K562 (cell line): ENCODE measurements around the gene DEGS1. TPM values are rescaled to one million over a fixed set of nuclear protein-coding genes. Genes with fewer than 3 reads are reported as not detected.
A peak's percentile ranks its signal among the peaks of the same experiment; 100 is the strongest.

ENCODE experiments used
- ARHGAP35 ChIP-seq: fragments of 450-650 bp; IDR thresholded peaks from 2 replicates; pipeline ENCODE4 v1.6.1; 2018; ENCODE audit not compliant: partially characterized antibody
- ARID2 ChIP-seq: fragments of 450-650 bp; IDR thresholded peaks from 2 replicates; pipeline ENCODE4 v1.6.1; 2017; ENCODE audit warnings: antibody characterized with exemption, mild to moderate bottlenecking
- BRD9 ChIP-seq: fragments of 450-650 bp; IDR thresholded peaks from 2 replicates; pipeline ENCODE4 v1.6.1; 2018; ENCODE audit warnings: low read depth; ENCODE audit not compliant: partially characterized antibody
- CEBPB ChIP-seq: fragments of 450-650 bp; IDR thresholded peaks from 2 replicates; pipeline ENCODE4 v1.6.1; 2016; ENCODE audit warnings: missing genetic modification characterization, missing compliant biosample characterization
- EP300 ChIP-seq: IDR thresholded peaks from 2 replicates; pipeline ENCODE4 v1.6.1; 2012; ENCODE audit warnings: low read length, improper control_type of control experiment
- ETS1 ChIP-seq: conservative IDR thresholded peaks from 2 replicates; pipeline ENCODE4 v1.6.1; 2011; ENCODE audit warnings: low read depth, mild to moderate bottlenecking, low read length; ENCODE audit not compliant: control insufficient read depth
- HBP1 ChIP-seq: fragments of 450-650 bp; formaldehyde crosslinking; IDR thresholded peaks from 2 replicates; pipeline ENCODE4 v1.4.0; 2022; ENCODE audit warnings: missing genetic modification characterization
- KDM1A ChIP-seq, 2 experiments: fragments of 450-650 bp; IDR thresholded peaks; 2 replicates each; pipeline ENCODE4 v1.6.1; 2016; ENCODE audit warnings: mild to moderate bottlenecking in 2 of 2
- NBN ChIP-seq: fragments of 450-650 bp; IDR thresholded peaks from 2 replicates; pipeline ENCODE4 v1.6.1; 2016; ENCODE audit warnings: low read depth, mild to moderate bottlenecking
- NCOA2 ChIP-seq, 2 experiments: fragments of 450-650 bp; IDR thresholded peaks; 2 replicates each; pipeline ENCODE4 v1.6.1; 2018; ENCODE audit warnings: mild to moderate bottlenecking in 2 of 2, moderate library complexity in 1 of 2; ENCODE audit not compliant: partially characterized antibody in 2 of 2
- NFE2 ChIP-seq: IDR thresholded peaks from 2 replicates; pipeline ENCODE4 v1.6.1; 2014; ENCODE audit warnings: antibody characterized with exemption, low read depth
- PCBP2 ChIP-seq: fragments of 200-400 bp; formaldehyde crosslinking; IDR thresholded peaks from 2 replicates; pipeline ENCODE4 v1.6.1; 2018; ENCODE audit warnings: low read length, low read depth, mild to moderate bottlenecking, moderate library complexity; ENCODE audit not compliant: poor library complexity, severe bottlenecking
- PHF20 ChIP-seq: fragments of 450-650 bp; IDR thresholded peaks from 2 replicates; pipeline ENCODE4 v1.6.1; 2018; ENCODE audit not compliant: partially characterized antibody
- RAD21 ChIP-seq, 2 experiments: fragments of 250-450 bp in 1 of 2; fragments of 450-650 bp in 1 of 2; sonication (Bioruptor Pico) in 1 of 2; formaldehyde crosslinking in 1 of 2; IDR thresholded peaks in 1 of 2; conservative IDR thresholded peaks in 1 of 2; 2 replicates each; pipeline versions ENCODE4 v1.4.0 to v1.8.0; 2020 to 2022; ENCODE audit warnings: mild to moderate bottlenecking in 2 of 2, moderate library complexity in 1 of 2
- RCOR1 ChIP-seq, 2 experiments: IDR thresholded peaks; 2 replicates each; pipeline ENCODE4 v1.6.1; 2012; ENCODE audit warnings: low read depth in 2 of 2, low read length in 2 of 2, borderline replicate concordance in 1 of 2, improper control_type of control experiment in 1 of 2
- SMAD4 ChIP-seq: fragments of 250-450 bp; sonication (Bioruptor Pico); conservative IDR thresholded peaks from 2 replicates; pipeline ENCODE4 v1.8.0; 2021; ENCODE audit warnings: inconsistent platforms, mild to moderate bottlenecking, moderate library complexity
- TAL1 ChIP-seq: fragments of 450-650 bp; IDR thresholded peaks from 2 replicates; pipeline ENCODE4 v1.6.1; 2016; ENCODE audit warnings: mild to moderate bottlenecking
- TCF3 ChIP-seq: sonication (generic); formaldehyde crosslinking; IDR thresholded peaks from 2 replicates; pipeline ENCODE4 v1.4.0; 2020; ENCODE audit warnings: mild to moderate bottlenecking, missing genetic modification reagents
- ZBTB26 ChIP-seq: fragments of 450-650 bp; formaldehyde crosslinking; IDR thresholded peaks from 2 replicates; pipeline ENCODE4 v1.4.0; 2022; ENCODE audit warnings: missing genetic modification characterization
- ZMIZ1 ChIP-seq, 2 experiments: fragments of 150-350 bp in 1 of 2; IDR thresholded peaks; 2 replicates each; pipeline ENCODE4 v1.6.1; 2012 to 2016; ENCODE audit warnings: low read depth in 2 of 2, low read length in 2 of 2, mild to moderate bottlenecking in 1 of 2, moderate library complexity in 1 of 2
- ZNF584 ChIP-seq: fragments of 200-800 bp; sonication (Bioruptor generic); IDR thresholded peaks from 2 replicates; pipeline ENCODE4 v1.6.1; 2016; ENCODE audit warnings: low read depth, mild to moderate bottlenecking, missing genetic modification characterization, missing compliant biosample characterization
- polyA plus RNA-seq, 8 experiments: library from polyadenylated mRNA; depleted of rRNA in 4 of 8; stranded (reverse) in 5 of 8; unstranded in 3 of 8; fragments of >200 nt; fragmentation: Nextera tagmentation in 2 of 8; fragmentation: Illumina TruSeq in 1 of 8; extraction: Ambion mirVana in 2 of 8; extraction: Trizol in 1 of 8; gene quantifications; 2 replicates each; pipeline versions ENCODE4 v1.2.1 to v1.2.3, GENCODE V29; 2011 to 2014; ENCODE audit warnings: inconsistent platforms in 1 of 8, missing spikeins in 1 of 8
- total RNA-seq, 7 experiments: library from RNA; depleted of rRNA in 6 of 7; stranded (reverse); fragments of >200 nt in 6 of 7; fragmentation: Illumina TruSeq in 2 of 7; extraction: Trizol in 2 of 7; gene quantifications; 2 replicates each; pipeline versions ENCODE4 v1.2.1 to v1.2.3, GENCODE V29; 2011 to 2021; ENCODE audit warnings: low replicate concordance in 1 of 7

Gene DEGS1
- total and polyA plus RNA-seq, 9 of the 15 experiments (the other 6 are each of a cell fraction or from before 2014, with no cell fraction given), result 12.3 to 95.0 (median 38.8) TPM

GRCh38 chr1:224160171-224160682, 22.8 kb upstream of the DEGS1 start (continued):
- no peak for TF ChIP-seq ARID2
- TF ChIP-seq ARHGAP35, result no peak
- peak; percentile 94 to 99 for TF ChIP-seq RCOR1 (IDR thresholded peaks at IDR 0.05; ENCODE audit: borderline replicate concordance in 1 of 2, low read depth in 2 of 2, low read length in 2 of 2)
- TF ChIP-seq ZNF584, result 0 out of 2 replicates have a peak, but pooled peaks have one; percentile 53
- TF ChIP-seq SMAD4 (CRISPR knock-in tag), result peak; percentile 96
- peak; percentile 42; the same call in 1 of the 2 replicates for TF ChIP-seq NFE2
- TF ChIP-seq TCF3, result peak; percentile 99
- peak; percentile 57 to 70 for TF ChIP-seq NCOA2 (IDR thresholded peaks at IDR 0.05; ENCODE audit: partially characterized antibody in 2 of 2)
- no peak for TF ChIP-seq BRD9
- peak; percentile 87 for TF ChIP-seq PHF20
- TF ChIP-seq PCBP2, result no peak
- TF ChIP-seq RAD21 (CRISPR knock-in tag; conservative IDR thresholded peaks at IDR 0.05 in 1 of 2, IDR thresholded peaks at IDR 0.05 in 1 of 2), result peak in 1 of 2 experiments; percentile 13; a peak in 1 of 4 replicates
- peak; percentile 98 for TF ChIP-seq EP300
- TF ChIP-seq KDM1A (IDR thresholded peaks at IDR 0.05), result peak; percentile 99
- TF ChIP-seq ETS1, result peak; percentile 27; the same call in 1 of the 2 replicates
- TF ChIP-seq CEBPB (tag), result peak; percentile 62; the same call in 1 of the 2 replicates
- peak; percentile 97 for TF ChIP-seq TAL1
- peak; percentile 38; the same call in 1 of the 2 replicates for TF ChIP-seq HBP1
- no peak for TF ChIP-seq ZBTB26 (CRISPR knock-in tag)
- peak; percentile 96 for TF ChIP-seq NBN
- peak in 1 of 2 experiments; percentile 94; a peak in 2 of 4 replicates for TF ChIP-seq ZMIZ1 (IDR thresholded peaks at IDR 0.05; ENCODE audit: low read depth in 2 of 2, low read length in 2 of 2)
